ENCODE data around the gene DAB2. TPM values are rescaled to one million over a fixed set of nuclear protein-coding genes. Genes with fewer than 3 reads are reported as not detected.

The DAB2 gene
- total and polyA plus RNA-seq, 2 donors, result 17.7 to 28.1 TPM

DNA sequence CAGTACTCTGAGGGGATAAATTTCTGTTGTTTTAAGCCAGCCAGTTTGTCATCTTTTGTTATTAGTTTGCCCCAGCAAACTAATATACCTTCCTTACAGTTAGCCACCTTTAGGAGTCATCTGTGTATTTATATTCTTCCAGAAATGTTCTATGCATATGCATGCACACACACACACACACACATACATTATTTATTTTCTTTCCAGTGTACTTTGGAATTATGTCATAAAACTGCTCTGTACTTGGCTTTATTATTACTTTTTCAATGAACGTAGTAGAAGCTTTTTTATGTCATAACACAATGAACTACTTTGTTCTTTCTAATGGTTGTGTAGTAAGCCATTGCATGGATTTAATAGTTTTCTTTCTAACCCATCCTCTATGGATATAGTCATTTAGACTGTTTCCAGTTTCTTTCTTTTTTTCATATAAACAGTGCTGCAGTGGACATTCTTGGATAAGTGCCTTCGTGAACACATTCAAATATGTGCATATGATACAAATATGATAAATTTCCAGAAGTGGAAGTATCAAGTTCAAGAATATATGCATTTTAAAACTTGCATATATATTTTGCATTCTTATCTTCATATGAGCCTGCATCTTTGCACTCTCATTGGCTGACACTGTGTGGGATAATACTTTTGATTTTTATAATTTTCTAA lies 26.6 kb upstream of the DAB2 start:
- no peak overlapping the region for H3K27ac ChIP-seq (ENCODE audit: low read depth in 1 of 2, low read length in 1 of 2)
- H3K36me3 ChIP-seq (ENCODE audit: control insufficient read depth in 2 of 2, insufficient read depth in 2 of 2, low read length in 1 of 2), result no peaks in the 10 kb centered on the region
- no peak for DNase-seq (ENCODE audit: low read depth in 6 of 9, low spot score in 9 of 9)
- H3K4me3 ChIP-seq (ENCODE audit: low read length in 2 of 2), result no peak overlapping the region
- H3K9me3 ChIP-seq (ENCODE audit: control insufficient read depth in 2 of 2, insufficient read depth in 1 of 2, low read length in 1 of 2), result no peaks in the 10 kb centered on the region
- H3K27me3 ChIP-seq (ENCODE audit: control insufficient read depth in 2 of 2, insufficient read depth in 1 of 2, low read length in 1 of 2), result no peaks in the 10 kb centered on the region
- WGBS, result 93% methylated on average over 2 of the region's 2 CpGs
- no peaks in the 10 kb centered on the region for H3K4me1 ChIP-seq (ENCODE audit: control insufficient read depth in 2 of 2, insufficient read depth in 2 of 2, low read length in 2 of 2)

GRCh38 chr5:39450487-39450886 lies 25.7 kb upstream of the DAB2 start:
- no peak for DNase-seq (ENCODE audit: low read depth in 6 of 9, low spot score in 9 of 9)
- 98% methylated on average over 3 of the region's 3 CpGs for WGBS
- H3K36me3 ChIP-seq (ENCODE audit: control insufficient read depth in 2 of 2, insufficient read depth in 2 of 2, low read length in 1 of 2), result no peaks in the 10 kb centered on the region
- H3K4me3 ChIP-seq (ENCODE audit: low read length in 2 of 2), result no peak overlapping the region
- no peaks in the 10 kb centered on the region for H3K4me1 ChIP-seq (ENCODE audit: control insufficient read depth in 2 of 2, insufficient read depth in 2 of 2, low read length in 2 of 2)
- no peaks in the 10 kb centered on the region for H3K9me3 ChIP-seq (ENCODE audit: control insufficient read depth in 2 of 2, insufficient read depth in 1 of 2, low read length in 1 of 2)
- H3K27me3 ChIP-seq (ENCODE audit: control insufficient read depth in 2 of 2, insufficient read depth in 1 of 2, low read length in 1 of 2), result no peaks in the 10 kb centered on the region
- H3K27ac ChIP-seq (ENCODE audit: low read depth in 1 of 2, low read length in 1 of 2), result no peak overlapping the region

DNA sequence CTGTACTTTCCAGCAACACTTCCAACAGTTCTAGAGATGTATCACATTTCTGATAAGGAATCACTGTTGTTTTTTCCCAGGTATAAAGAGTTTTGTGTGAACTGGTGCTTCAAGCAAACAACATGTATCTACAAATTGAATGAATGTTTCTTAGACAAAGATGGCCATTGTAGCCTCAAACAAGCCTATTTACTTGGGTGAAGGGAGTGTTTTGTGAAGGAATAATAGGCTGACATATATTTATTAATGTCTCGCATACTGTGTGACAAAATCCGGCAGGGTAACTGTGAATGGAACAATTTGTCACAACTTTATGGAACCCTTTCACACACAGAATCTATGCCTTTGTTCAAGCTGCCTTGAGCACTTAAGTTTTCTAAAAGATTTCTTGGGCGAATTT lies 24.8 kb upstream of the DAB2 start:
- no peaks in the 10 kb centered on the region for H3K36me3 ChIP-seq (ENCODE audit: control insufficient read depth in 2 of 2, insufficient read depth in 2 of 2, low read length in 1 of 2)
- 88% methylated on average over 3 of the region's 3 CpGs for WGBS
- H3K27ac ChIP-seq (ENCODE audit: low read depth in 1 of 2, low read length in 1 of 2), result no peak overlapping the region
- H3K9me3 ChIP-seq (ENCODE audit: control insufficient read depth in 2 of 2, insufficient read depth in 1 of 2, low read length in 1 of 2), result no peaks in the 10 kb centered on the region
- no peaks in the 10 kb centered on the region for H3K4me1 ChIP-seq (ENCODE audit: control insufficient read depth in 2 of 2, insufficient read depth in 2 of 2, low read length in 2 of 2)
- no peaks in the 10 kb centered on the region for H3K27me3 ChIP-seq (ENCODE audit: control insufficient read depth in 2 of 2, insufficient read depth in 1 of 2, low read length in 1 of 2)
- no peak for DNase-seq (ENCODE audit: low read depth in 6 of 9, low spot score in 9 of 9)
- H3K4me3 ChIP-seq (ENCODE audit: low read length in 2 of 2), result no peak overlapping the region

GRCh38 chr5:39448506-39449128 lies 23.8 kb upstream of the DAB2 start:
- H3K9me3 ChIP-seq (ENCODE audit: control insufficient read depth in 2 of 2, insufficient read depth in 1 of 2, low read length in 1 of 2), result peaks cover 0 to under 1% of the 10 kb centered on the region in 2 donors
- no peaks in the 10 kb centered on the region for H3K27me3 ChIP-seq (ENCODE audit: control insufficient read depth in 2 of 2, insufficient read depth in 1 of 2, low read length in 1 of 2)
- H3K27ac ChIP-seq (ENCODE audit: low read depth in 1 of 2, low read length in 1 of 2), result no peak overlapping the region
- no peak overlapping the region for H3K4me3 ChIP-seq (ENCODE audit: low read length in 2 of 2)
- no peak for DNase-seq (ENCODE audit: low read depth in 6 of 9, low spot score in 9 of 9)
- 97% methylated on average over 13 of the region's 13 CpGs for WGBS
- no peaks in the 10 kb centered on the region for H3K36me3 ChIP-seq (ENCODE audit: control insufficient read depth in 2 of 2, insufficient read depth in 2 of 2, low read length in 1 of 2)
- no peaks in the 10 kb centered on the region for H3K4me1 ChIP-seq (ENCODE audit: control insufficient read depth in 2 of 2, insufficient read depth in 2 of 2, low read length in 2 of 2)

DNA sequence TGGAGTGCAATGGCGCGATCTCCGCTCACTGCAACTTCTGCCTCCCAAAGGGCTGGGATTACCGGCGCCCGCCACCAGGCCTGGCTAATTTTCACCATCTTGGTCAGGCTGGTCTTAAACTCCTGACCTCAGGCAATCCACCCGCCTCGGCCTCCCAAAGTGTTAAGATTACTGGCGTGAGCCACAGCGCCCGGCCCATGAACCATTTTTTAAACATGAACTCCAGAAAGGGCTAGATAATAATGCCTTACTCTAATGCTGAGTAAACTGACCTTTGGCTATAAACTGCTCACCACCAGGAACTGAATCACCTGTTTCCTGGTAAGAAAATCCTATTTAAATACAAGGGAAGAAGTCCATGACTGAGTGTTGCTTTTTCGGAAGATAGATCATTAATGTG lies 23.2 kb upstream of the DAB2 start:
- Histone ChIP-seq H3K27ac (ENCODE audit: low read depth in 1 of 2, low read length in 1 of 2) (no peak overlapping the region), H3K9me3 (ENCODE audit: control insufficient read depth in 2 of 2, insufficient read depth in 1 of 2, low read length in 1 of 2) (peaks cover 0 to 5% of the 10 kb centered on the region in 2 donors), H3K4me3 (ENCODE audit: low read length in 2 of 2) (no peak overlapping the region), H3K27me3 (ENCODE audit: control insufficient read depth in 2 of 2, insufficient read depth in 1 of 2, low read length in 1 of 2) (no peaks in the 10 kb centered on the region), H3K36me3 (ENCODE audit: control insufficient read depth in 2 of 2, insufficient read depth in 2 of 2, low read length in 1 of 2) (no peaks in the 10 kb centered on the region), H3K4me1 (ENCODE audit: control insufficient read depth in 2 of 2, insufficient read depth in 2 of 2, low read length in 2 of 2) (no peaks in the 10 kb centered on the region)
- 97% methylated on average over 12 of the region's 12 CpGs for WGBS
- DNase-seq (ENCODE audit: low read depth in 6 of 9, low spot score in 9 of 9), result no peak

GRCh38 chr5:39447059-39447458 lies 22.3 kb upstream of the DAB2 start:
- 90% methylated on average over 3 of the region's 3 CpGs for WGBS

DNA sequence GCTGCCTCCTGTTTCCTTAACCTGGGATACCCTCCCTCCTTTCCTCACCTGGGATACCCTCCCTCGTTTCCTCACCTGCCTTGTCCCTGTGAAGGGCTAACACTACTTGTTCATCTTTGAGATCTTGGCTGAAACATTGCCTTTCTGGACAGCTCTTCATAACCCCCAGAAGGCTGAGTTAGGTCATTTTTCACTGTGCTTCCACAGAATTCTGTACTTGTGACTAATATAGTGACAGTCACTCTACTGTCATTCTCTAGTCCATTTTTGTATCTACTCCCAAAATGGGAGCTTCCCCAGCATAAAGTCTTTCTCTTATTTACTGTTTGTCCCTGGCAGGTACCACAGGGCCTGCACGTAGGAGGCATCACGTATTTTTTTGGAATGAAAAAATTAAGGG lies 21.5 kb upstream of the DAB2 start:
- WGBS, result 95% methylated on average over 3 of the region's 3 CpGs
- Histone ChIP-seq H3K4me1 (ENCODE audit: control insufficient read depth in 2 of 2, insufficient read depth in 2 of 2, low read length in 2 of 2) (no peaks in the 10 kb centered on the region), H3K9me3 (ENCODE audit: control insufficient read depth in 2 of 2, insufficient read depth in 1 of 2, low read length in 1 of 2) (peaks cover 0 to 5% of the 10 kb centered on the region in 2 donors), H3K4me3 (ENCODE audit: low read length in 2 of 2) (no peak overlapping the region), H3K27ac (ENCODE audit: low read depth in 1 of 2, low read length in 1 of 2) (no peak overlapping the region), H3K27me3 (ENCODE audit: control insufficient read depth in 2 of 2, insufficient read depth in 1 of 2, low read length in 1 of 2) (no peaks in the 10 kb centered on the region), H3K36me3 (ENCODE audit: control insufficient read depth in 2 of 2, insufficient read depth in 2 of 2, low read length in 1 of 2) (no peaks in the 10 kb centered on the region)
- no peak for DNase-seq (ENCODE audit: low read depth in 6 of 9, low spot score in 9 of 9)

More at GRCh38 chr5:39447059-39447458, 22.3 kb upstream of the DAB2 start:
- no peak overlapping the region for H3K27ac ChIP-seq (ENCODE audit: low read depth in 1 of 2, low read length in 1 of 2)
- no peaks in the 10 kb centered on the region for H3K36me3 ChIP-seq (ENCODE audit: control insufficient read depth in 2 of 2, insufficient read depth in 2 of 2, low read length in 1 of 2)
- H3K4me1 ChIP-seq (ENCODE audit: control insufficient read depth in 2 of 2, insufficient read depth in 2 of 2, low read length in 2 of 2), result no peaks in the 10 kb centered on the region
- peaks cover 0 to 5% of the 10 kb centered on the region in 2 donors for H3K9me3 ChIP-seq (ENCODE audit: control insufficient read depth in 2 of 2, insufficient read depth in 1 of 2, low read length in 1 of 2)
- no peaks in the 10 kb centered on the region for H3K27me3 ChIP-seq (ENCODE audit: control insufficient read depth in 2 of 2, insufficient read depth in 1 of 2, low read length in 1 of 2)
- no peak for DNase-seq (ENCODE audit: low read depth in 6 of 9, low spot score in 9 of 9)
- no peak overlapping the region for H3K4me3 ChIP-seq (ENCODE audit: low read length in 2 of 2)

- H3K4me1 ChIP-seq (ENCODE audit: control insufficient read depth in 2 of 2, insufficient read depth in 2 of 2, low read length in 2 of 2), result no peaks in the 10 kb centered on the region
- DNase-seq (ENCODE audit: low read depth in 6 of 9, low spot score in 9 of 9), result no peak
- peaks cover 0 to 5% of the 10 kb centered on the region in 2 donors for H3K9me3 ChIP-seq (ENCODE audit: control insufficient read depth in 2 of 2, insufficient read depth in 1 of 2, low read length in 1 of 2)
- no peak overlapping the region for H3K27ac ChIP-seq (ENCODE audit: low read depth in 1 of 2, low read length in 1 of 2)
- WGBS, result over 99% methylated on average over 2 of the region's 2 CpGs
- H3K27me3 ChIP-seq (ENCODE audit: control insufficient read depth in 2 of 2, insufficient read depth in 1 of 2, low read length in 1 of 2), result no peaks in the 10 kb centered on the region
- H3K36me3 ChIP-seq (ENCODE audit: control insufficient read depth in 2 of 2, insufficient read depth in 2 of 2, low read length in 1 of 2), result no peaks in the 10 kb centered on the region
- no peak overlapping the region for H3K4me3 ChIP-seq (ENCODE audit: low read length in 2 of 2)
Observed at GRCh38 chr5:39443911-39444310, 19.1 kb upstream of the DAB2 start.

DNA sequence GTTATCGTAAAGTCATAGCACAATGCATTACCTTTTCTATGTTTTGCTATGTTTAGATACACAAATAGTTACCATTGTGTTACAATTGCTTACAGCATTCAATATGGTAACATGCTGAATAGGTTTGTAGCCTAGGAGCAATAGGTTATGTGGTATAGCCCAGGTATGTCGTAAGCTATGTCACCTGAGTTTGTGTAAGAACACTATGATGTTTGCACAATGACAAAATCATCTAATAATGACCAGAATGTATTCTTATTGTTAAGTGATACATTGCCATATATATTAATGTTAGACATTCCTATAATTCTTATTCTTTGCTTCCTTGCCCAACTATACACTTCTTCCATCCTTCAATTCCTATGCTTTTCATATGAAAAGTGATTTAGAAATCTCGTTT lies 18.2 kb upstream of the DAB2 start:
- no peaks in the 10 kb centered on the region for H3K36me3 ChIP-seq (ENCODE audit: control insufficient read depth in 2 of 2, insufficient read depth in 2 of 2, low read length in 1 of 2)
- WGBS, result 79% methylated on average over 3 of the region's 3 CpGs
- H3K9me3 ChIP-seq (ENCODE audit: control insufficient read depth in 2 of 2, insufficient read depth in 1 of 2, low read length in 1 of 2), result peaks cover 0 to 5% of the 10 kb centered on the region in 2 donors
- no peaks in the 10 kb centered on the region for H3K27me3 ChIP-seq (ENCODE audit: control insufficient read depth in 2 of 2, insufficient read depth in 1 of 2, low read length in 1 of 2)
- no peak overlapping the region for H3K27ac ChIP-seq (ENCODE audit: low read depth in 1 of 2, low read length in 1 of 2)
- H3K4me3 ChIP-seq (ENCODE audit: low read length in 2 of 2), result no peak overlapping the region
- H3K4me1 ChIP-seq (ENCODE audit: control insufficient read depth in 2 of 2, insufficient read depth in 2 of 2, low read length in 2 of 2), result no peaks in the 10 kb centered on the region
- no peak for DNase-seq (ENCODE audit: low read depth in 6 of 9, low spot score in 9 of 9)

All from thymus (tissue), 11 donors.